GM21723 (cell line): Measurements from ENCODE around the gene SLC22A12.
"Not testable (repeated sequence)": the region's sequence is repeated elsewhere in the genome, so short reads cannot be mapped to it uniquely, and the experiment has no call there.

Experiments used
- ATAC-seq: cut with Tn5 transposase; IDR thresholded peaks from one replicate; pipeline ENCODE4 v1.9.1; 2021; ENCODE audit warnings: mild to moderate bottlenecking, moderate library complexity; ENCODE audit not compliant: unreplicated experiment

SLC22A12 gene

GRCh38 chr11:64590763-64591221 lies at the start of gene SLC22A12:
Gene SLC22A12 (plus strand): TSS chr11:64591220. CDS start chr11:64591557, 337 bp downstream.
- ATAC-seq, result no peak

GRCh38 chr11:64542172-64543125 lies 48.6 kb upstream of the SLC22A12 start:
- no peak for ATAC-seq

- ATAC-seq, result no peak
Measured at GRCh38 chr11:64543818-64544217, 47.2 kb upstream of the SLC22A12 start.

GRCh38 chr11:64544616-64545296 lies 46.3 kb upstream of the SLC22A12 start:
- ATAC-seq, result no peak

- ATAC-seq, result no peak
Measured at GRCh38 chr11:64545619-64546018, 45.4 kb upstream of the SLC22A12 start.

- ATAC-seq, result no peak
Measured at GRCh38 chr11:64546176-64546575, 44.8 kb upstream of the SLC22A12 start.

GRCh38 chr11:64546600-64546999 lies 44.4 kb upstream of the SLC22A12 start:
- no peak for ATAC-seq

GRCh38 chr11:64549969-64550368 lies 41.1 kb upstream of the SLC22A12 start:
- no peak for ATAC-seq

- no peak for ATAC-seq
Measured at GRCh38 chr11:64553554-64554201, 37.3 kb upstream of the SLC22A12 start.

GRCh38 chr11:64556044-64556720 lies 34.8 kb upstream of the SLC22A12 start:
- no peak for ATAC-seq

- no peak for ATAC-seq
Measured at GRCh38 chr11:64556721-64557250, 34.2 kb upstream of the SLC22A12 start.

GRCh38 chr11:64558065-64558745 lies 32.8 kb upstream of the SLC22A12 start:
- ATAC-seq, result no peak

- ATAC-seq, result no peak
Measured at GRCh38 chr11:64558869-64559268, 32.2 kb upstream of the SLC22A12 start.

GRCh38 chr11:64559351-64560138 lies 31.5 kb upstream of the SLC22A12 start:
- no peak for ATAC-seq

GRCh38 chr11:64560139-64560771 lies 30.8 kb upstream of the SLC22A12 start:
- ATAC-seq, result no peak

GRCh38 chr11:64560941-64561340 lies 30.1 kb upstream of the SLC22A12 start:
- ATAC-seq, result no peak

GRCh38 chr11:64561429-64561828 lies 29.6 kb upstream of the SLC22A12 start:
- ATAC-seq, result not testable (repeated sequence)

GRCh38 chr11:64561984-64562722 lies 28.9 kb upstream of the SLC22A12 start:
- no peak for ATAC-seq
